Endothelial cell of hepatic sinusoid (primary cell): ENCODE results near the gene RAMACL.

Experiments used
- in situ Hi-C: cut with HindIII; loops from 2 replicates; pipeline ENCODE4 v1.10.0; 2017; ENCODE audit warnings: low sequenced_read_pairs

The RAMACL gene

GRCh38 chr6:166586424-166587156 is at the start of gene RAMACL:
Gene RAMACL, minus strand, starts transcription at chr6:166586678. Its CDS starts 201 bp downstream, at chr6:166586477.
- in situ Hi-C loops: no loop called here

GRCh38 chr6:166635013-166635970 is 48.8 kb upstream of the RAMACL start:
- in situ Hi-C loops: loop anchor here (5.0 kb wide), 1 partner anchor 102 kb away; no protein-coding TSS in a partner anchor

- in situ Hi-C loops: loop anchor here (5.0 kb wide), 1 partner anchor 82 kb away; no protein-coding TSS in a partner anchor
These were observed 48.1 kb upstream of the RAMACL start for GRCh38 chr6:166634581-166634980.

DNA sequence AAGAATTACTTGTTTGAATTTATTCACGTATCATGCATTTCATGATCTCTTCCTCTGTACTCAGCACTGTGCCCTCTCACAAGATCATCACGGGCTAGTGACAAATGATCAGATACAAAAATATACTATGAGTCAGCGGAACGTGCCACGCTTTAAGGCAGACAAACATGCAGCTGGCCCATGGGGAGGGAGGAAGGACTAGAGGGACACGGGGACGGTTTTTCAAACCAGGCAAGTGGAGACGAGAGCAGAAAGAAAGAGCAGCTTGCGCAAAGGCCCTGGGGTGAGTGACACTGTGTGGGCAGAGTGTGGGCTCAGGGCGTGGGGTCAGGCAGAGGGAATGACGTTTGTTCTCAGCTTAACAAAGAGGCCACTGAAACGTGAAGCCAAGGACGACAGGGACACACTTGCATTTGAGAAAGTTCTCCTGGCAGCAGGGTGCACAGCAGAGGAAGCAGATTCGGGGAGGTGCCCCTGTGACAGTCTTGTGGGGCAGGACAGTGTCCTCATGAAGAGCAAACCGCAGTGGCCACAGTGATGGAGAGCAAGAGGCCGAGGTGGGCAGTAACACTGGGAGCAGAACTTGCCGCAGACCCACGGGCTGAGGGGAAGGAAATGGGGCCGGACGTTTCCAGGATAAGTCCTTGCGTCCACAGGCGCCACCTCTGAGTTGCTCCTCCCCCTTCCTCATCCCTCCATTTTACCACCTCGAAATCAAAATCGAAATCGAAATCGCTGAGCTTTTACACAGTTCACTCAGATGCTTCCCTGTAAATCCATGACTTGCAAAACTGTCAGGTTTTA is 47.5 kb upstream of the RAMACL start:
- in situ Hi-C loops: loop anchor here (5.0 kb wide), 1 partner anchor 82 kb away; no protein-coding TSS in a partner anchor

DNA sequence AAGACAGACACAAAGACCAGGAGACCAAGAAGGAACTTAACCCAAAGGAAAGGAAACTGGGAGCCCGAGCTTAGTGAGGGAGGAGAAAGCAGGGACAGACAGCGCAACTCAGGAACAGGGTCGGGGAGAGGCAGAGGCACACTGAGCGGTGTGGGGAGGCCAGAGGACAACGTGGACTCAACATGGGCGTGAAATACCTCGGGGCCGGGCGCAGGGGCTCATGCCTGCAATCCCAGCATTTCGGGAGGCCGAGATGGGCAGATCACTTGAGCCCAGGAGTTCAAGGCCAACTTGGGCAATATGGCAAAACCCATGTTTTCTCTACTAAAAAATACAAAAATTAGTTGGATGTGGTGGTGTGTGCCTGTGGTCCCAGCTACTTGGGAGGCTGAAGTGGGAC is 46.3 kb upstream of the RAMACL start:
- in situ Hi-C loops: loop anchor here (5.0 kb wide), 1 partner anchor 80 kb away; no protein-coding TSS in a partner anchor

DNA sequence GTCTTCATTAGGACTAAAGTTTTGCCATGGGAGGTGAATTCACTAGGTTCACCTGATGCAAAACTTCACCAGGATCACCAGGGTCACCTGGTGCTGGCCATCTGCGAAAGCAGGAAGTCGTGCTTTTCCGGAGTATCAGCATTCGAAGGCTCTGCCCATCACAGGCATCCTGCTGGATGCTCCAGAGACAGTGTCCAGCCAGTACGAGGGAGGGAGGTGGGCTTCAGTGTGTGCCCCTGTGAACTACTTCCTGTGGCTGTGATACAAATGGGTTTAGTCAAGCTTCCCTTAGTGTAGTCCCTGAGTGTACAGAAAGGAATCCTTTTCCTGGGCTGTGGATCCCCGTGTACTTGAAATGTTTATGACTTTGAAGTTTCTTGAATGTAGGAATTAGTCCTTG is 44.0 kb upstream of the RAMACL start:
- in situ Hi-C loops: loop anchor here (5.0 kb wide), 1 partner anchor 78 kb away; no protein-coding TSS in a partner anchor

- in situ Hi-C loops: loop anchor here (5.0 kb wide), 1 partner anchor 77 kb away; no protein-coding TSS in a partner anchor
These were observed 43.1 kb upstream of the RAMACL start for GRCh38 chr6:166629628-166630027.

DNA sequence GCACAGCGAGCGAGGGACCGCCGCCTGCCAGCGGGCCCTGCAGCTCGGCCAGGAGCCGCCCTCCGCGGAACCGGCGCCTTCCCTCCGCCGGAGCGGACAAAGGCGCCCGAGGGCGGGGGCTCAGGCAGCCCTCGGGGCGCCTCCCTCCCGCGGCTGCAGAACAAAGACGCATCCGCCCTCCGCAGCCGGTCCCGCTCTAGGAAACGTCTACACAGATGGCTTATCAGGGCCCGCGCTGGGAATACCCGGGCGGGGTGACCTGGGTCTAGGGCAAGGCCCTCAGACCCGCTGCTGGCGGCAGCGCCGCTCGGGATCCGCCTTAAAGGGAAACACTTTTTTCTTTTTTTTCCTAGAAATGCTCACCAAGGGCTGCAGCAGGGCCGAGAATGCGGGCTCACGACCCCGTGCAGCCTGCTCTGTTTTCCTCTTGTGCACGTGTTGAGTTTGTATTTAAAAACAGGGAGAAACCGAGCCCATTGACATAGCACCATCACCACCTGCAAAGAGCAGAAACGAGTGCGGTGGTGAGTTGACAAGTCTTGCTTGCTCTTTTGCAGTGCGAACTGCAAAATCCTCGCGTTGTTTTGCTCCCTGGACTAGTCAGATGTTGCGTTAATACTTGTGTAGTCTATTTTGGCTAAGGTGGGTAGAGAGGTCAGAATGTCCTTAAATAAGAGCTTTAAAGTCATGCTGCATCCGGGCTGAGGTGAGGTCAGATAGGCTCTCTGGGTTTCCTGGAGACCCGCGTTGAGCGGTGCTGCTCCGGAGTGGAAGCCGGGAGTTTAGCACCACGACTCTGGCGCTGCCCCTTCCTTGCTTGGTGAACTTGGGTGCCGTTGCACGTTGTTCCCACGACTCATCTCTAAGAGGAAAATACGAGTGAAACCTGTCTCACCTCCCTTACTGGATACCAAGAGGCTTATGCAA is 41.7 kb upstream of the RAMACL start:
- in situ Hi-C loops: no loop called here

- in situ Hi-C loops: no loop called here
These were observed 40.8 kb upstream of the RAMACL start, which contains the start of gene RPS6KA2 for GRCh38 chr6:166627033-166627874. Gene RPS6KA2, minus strand, starts transcription at chr6:166627251. Its CDS starts 232 bp downstream, at chr6:166627019.

DNA sequence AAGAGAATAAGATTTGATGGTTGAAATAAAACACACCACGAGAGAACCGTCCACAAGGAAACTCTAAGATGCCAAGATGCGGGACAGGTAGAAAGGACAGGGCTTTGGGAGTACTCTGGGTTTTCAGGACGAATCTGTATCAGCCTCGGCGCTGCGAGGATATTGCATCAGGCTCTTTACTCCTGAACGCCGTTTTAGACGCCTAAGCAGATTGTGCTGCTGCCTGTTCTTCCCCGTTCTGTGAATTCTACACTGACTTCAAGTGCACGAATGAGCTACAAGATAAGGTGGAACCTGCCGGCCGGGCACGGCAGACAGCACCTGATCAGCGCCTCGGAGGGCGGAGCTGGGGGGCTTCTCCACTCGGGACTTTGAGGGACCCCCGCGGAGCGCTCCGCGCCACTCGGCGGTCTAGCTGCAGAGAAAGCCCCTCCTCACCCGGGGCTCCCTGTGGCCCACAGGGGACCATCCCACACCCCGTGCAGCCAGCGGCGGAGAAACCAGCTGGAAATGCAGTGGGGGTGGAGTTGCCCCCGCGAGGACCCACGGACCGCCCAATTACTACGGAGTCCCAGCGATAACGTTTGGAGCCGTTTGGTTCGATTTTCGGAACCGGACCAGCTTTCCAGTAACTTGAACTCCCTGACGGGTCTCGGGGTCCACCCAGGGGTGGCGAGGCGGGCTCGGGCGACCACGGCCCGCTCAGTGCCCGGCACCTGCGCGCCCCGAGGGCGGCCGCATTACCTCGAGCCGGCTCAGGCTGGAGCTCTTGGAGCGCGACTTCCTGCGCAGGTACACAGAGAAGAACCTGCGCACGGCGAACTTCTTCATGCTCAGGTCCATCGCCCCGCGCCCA is 39.9 kb upstream of the RAMACL start:
- in situ Hi-C loops: no loop called here

- in situ Hi-C loops: no loop called here
These were observed 38.9 kb upstream of the RAMACL start for GRCh38 chr6:166625356-166625755.

GRCh38 chr6:166624275-166624674 is 37.8 kb upstream of the RAMACL start:
- in situ Hi-C loops: no loop called here

DNA sequence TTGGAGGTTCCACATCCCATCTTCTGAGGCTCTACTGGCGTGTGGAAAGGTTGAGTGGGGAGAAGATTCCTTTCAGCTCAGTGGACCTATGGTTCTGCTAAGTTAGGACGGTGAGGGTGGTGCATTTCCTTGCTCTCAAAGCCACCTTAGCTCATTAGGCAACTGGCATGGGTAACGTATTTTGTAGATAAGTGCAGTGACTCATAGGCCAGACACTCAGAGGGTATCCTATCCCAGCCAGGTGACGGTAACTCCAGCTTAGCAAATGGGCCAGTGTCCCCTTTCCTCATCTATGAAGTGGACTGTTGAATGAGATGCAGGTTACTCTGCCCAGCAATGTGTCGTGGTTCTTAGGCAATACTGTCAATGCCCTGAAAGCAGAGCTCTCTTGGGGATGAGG is 36.8 kb upstream of the RAMACL start:
- in situ Hi-C loops: no loop called here

DNA sequence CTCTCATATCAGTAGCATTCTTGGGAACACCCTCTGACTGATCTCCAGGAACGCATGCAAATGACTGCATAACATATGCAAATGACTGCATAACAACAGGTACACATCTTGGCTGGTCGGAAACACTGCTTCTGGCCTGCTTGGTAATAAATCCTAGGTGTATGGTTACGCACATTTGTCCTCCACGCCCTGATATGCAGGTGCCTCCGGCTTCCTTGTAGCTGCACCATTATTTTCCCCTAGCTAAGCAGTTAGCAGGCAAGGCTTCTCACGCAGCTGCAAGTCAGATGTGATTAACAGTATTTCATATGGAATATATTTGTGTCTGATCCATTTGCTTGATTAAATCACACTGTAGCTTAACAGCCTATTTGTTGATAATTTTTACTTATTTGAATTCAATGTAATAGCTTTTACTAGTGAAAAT is 34.6 kb upstream of the RAMACL start:
- in situ Hi-C loops: no loop called here

DNA sequence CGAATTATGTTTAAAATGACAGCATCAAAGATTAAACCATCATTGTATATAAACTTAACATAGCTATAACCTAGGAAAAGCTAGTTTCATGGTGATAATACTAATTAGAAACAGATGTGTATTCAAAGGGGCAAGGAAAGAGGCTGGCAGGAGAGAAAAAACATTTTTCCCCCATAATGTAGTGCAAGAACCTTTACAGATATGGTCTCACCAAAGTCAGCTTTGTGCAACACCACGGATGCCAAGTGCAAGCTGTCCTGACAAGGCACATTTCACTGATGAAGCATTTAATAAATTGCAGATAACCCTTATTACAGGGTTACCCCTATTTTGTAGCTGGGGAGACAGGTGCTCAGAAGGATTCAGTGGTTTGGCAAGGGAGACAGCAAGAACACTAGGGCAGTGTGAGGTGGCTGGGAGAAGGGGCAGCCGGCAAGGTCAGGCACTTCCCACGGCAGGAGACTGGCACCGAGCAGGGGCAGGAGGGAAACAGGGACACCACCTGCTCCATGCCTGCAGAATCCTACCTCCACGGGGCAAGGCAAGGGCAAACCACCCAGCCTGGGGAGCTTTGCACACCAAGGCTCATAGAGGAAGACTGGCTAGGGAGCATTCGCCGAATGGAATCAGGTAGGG is 34.1 kb upstream of the RAMACL start:
- in situ Hi-C loops: no loop called here

- in situ Hi-C loops: no loop called here
These were observed 33.4 kb upstream of the RAMACL start for GRCh38 chr6:166619912-166620311.
